Suprapubic skin (tissue), 4 donors: ENCODE data around the gene ARHGEF1. TPM values are rescaled to one million over a fixed set of nuclear protein-coding genes. Genes with fewer than 3 reads are reported as not detected.
A peak's percentile ranks its signal among the peaks of the same experiment; 100 is the strongest.

Experiments used
- DNase-seq, 2 donors: peaks; one replicate each; pipeline ENCODE4 v3.0.0-alpha.2; 2019; ENCODE audit warnings: low spot score in 2 of 2
- H3K27ac ChIP-seq: fragments of 200-600 bp; sonication (generic); one replicate; pipeline ENCODE4 v1.5.1; 2019
- H3K27me3 ChIP-seq: fragments of 200-600 bp; sonication (generic); one replicate; pipeline ENCODE4 v1.5.1; 2019
- H3K36me3 ChIP-seq: fragments of 200-600 bp; sonication (generic); one replicate; pipeline ENCODE4 v1.5.1; 2019
- H3K4me1 ChIP-seq: fragments of 200-600 bp; sonication (generic); one replicate; pipeline ENCODE4 v1.5.1; 2019
- H3K4me3 ChIP-seq: fragments of 200-600 bp; sonication (generic); one replicate; pipeline ENCODE4 v1.5.1; 2019; ENCODE audit warnings: mild to moderate bottlenecking
- H3K9me3 ChIP-seq: fragments of 200-600 bp; sonication (generic); one replicate; pipeline ENCODE4 v1.5.1; 2019
- EP300 ChIP-seq: sonication (generic); formaldehyde crosslinking; IDR thresholded peaks from one replicate; pipeline ENCODE4 v1.6.1; 2017; ENCODE audit warnings: antibody characterized with exemption
- POLR2A ChIP-seq, 2 donors: fragments of 450-650 bp; IDR thresholded peaks; one replicate each; pipeline ENCODE4 v1.6.1; 2017; ENCODE audit warnings: antibody characterized with exemption in 2 of 2, mild to moderate bottlenecking in 2 of 2, moderate library complexity in 2 of 2
- POLR2AphosphoS5 ChIP-seq, 3 donors: sonication (generic); formaldehyde crosslinking; IDR thresholded peaks; one replicate each; pipeline ENCODE4 v1.6.1; 2017; ENCODE audit warnings: antibody characterized with exemption in 3 of 3
- WGBS: methylation state at CpG from one replicate; pipeline ENCODE4 v1.1.5; 2018; 5-methylcytosine and 5-hydroxymethylcytosine counted together
- total RNA-seq, 4 donors: library from RNA; depleted of rRNA; stranded (reverse); fragments of >200 nt; gene quantifications; one replicate each; pipeline ENCODE4 v1.1.0, GENCODE V29; 2016
- TF ChIP-seq, protein P1 (sequence below), 2 donors: fragments of 200-600 bp in 1 of 2; fragments of 450-650 bp in 1 of 2; sonication (generic) in 1 of 2; IDR thresholded peaks; one replicate each; pipeline ENCODE4 v1.5.1; 2016 to 2019; ENCODE audit warnings: antibody characterized with exemption in 2 of 2, mild to moderate bottlenecking in 1 of 2, moderate library complexity in 1 of 2

The ARHGEF1 gene, protein sequence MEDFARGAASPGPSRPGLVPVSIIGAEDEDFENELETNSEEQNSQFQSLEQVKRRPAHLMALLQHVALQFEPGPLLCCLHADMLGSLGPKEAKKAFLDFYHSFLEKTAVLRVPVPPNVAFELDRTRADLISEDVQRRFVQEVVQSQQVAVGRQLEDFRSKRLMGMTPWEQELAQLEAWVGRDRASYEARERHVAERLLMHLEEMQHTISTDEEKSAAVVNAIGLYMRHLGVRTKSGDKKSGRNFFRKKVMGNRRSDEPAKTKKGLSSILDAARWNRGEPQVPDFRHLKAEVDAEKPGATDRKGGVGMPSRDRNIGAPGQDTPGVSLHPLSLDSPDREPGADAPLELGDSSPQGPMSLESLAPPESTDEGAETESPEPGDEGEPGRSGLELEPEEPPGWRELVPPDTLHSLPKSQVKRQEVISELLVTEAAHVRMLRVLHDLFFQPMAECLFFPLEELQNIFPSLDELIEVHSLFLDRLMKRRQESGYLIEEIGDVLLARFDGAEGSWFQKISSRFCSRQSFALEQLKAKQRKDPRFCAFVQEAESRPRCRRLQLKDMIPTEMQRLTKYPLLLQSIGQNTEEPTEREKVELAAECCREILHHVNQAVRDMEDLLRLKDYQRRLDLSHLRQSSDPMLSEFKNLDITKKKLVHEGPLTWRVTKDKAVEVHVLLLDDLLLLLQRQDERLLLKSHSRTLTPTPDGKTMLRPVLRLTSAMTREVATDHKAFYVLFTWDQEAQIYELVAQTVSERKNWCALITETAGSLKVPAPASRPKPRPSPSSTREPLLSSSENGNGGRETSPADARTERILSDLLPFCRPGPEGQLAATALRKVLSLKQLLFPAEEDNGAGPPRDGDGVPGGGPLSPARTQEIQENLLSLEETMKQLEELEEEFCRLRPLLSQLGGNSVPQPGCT
- total RNA-seq: 100 to 1,000 TPM in 1 of 4 donors, 10 to 100 TPM in 3; 61.0 to 173 (median 72.1) TPM

GRCh38 chr19:41882568-41883462, at the start of gene ARHGEF1:
Gene ARHGEF1 (plus strand): TSS chr19:41883184. CDS start chr19:41888083, 4,899 bp downstream.
- Histone ChIP-seq H3K36me3 (peaks cover 3% of the 10 kb centered on the region), H3K4me1 (peaks cover 43% of the 10 kb centered on the region), H3K9me3 (no peaks in the 10 kb centered on the region), H3K4me3 (peak within 1 kb of the TSS; percentile 84), H3K27ac (peak within 1 kb of the TSS; percentile 84), H3K27me3 (no peaks in the 10 kb centered on the region)
- whole genome bisulfite sequencing: 1% methylated on average over 63 of the region's 80 CpGs
- no peak for TF ChIP-seq EP300
- TF ChIP-seq POLR2A (IDR thresholded peaks at IDR 0.05): peak in 1 of 2 donors; percentile 26
- peak in 1 of 2 donors; percentile 77 for DNase-seq

- H3K27me3 ChIP-seq: peaks cover 58% of the 10 kb centered on the region
- TF ChIP-seq POLR2A (IDR thresholded peaks at IDR 0.05): no peak
- no peak overlapping the region for H3K4me3 ChIP-seq
- no peaks in the 10 kb centered on the region for H3K36me3 ChIP-seq
- no peaks in the 10 kb centered on the region for H3K4me1 ChIP-seq
- no peaks in the 10 kb centered on the region for H3K9me3 ChIP-seq
- WGBS: 58% methylated on average over 13 of the region's 13 CpGs
- no peak for DNase-seq
- H3K27ac ChIP-seq: no peak overlapping the region
These were observed 44.8 kb upstream of the ARHGEF1 start for GRCh38 chr19:41837981-41838708.

DNA sequence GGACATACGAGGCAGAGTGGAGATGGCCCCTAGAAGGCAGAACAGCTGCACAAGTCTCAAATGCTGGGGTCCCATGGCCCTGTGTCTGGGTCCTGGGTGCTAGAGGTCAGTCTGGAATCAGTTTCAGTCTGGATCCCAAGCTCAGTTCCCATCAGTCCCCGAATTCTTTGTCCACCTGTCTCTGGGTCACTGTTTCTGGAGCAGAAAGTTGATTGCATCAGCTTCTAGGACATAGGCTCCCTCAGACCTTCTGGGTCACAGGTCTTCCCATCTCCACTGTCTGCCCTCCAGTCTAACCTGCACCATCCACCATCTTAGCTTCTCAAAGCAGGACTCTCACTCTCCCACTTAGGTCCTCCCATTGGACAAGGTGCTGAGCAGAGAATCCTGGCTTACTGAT, 43.8 kb upstream of the ARHGEF1 start:
- TF ChIP-seq POLR2A (IDR thresholded peaks at IDR 0.05) (no peak), POLR2AphosphoS5 (IDR thresholded peaks at IDR 0.05) (no peak), EP300 (no peak)
- TF ChIP-seq, protein P1, sequence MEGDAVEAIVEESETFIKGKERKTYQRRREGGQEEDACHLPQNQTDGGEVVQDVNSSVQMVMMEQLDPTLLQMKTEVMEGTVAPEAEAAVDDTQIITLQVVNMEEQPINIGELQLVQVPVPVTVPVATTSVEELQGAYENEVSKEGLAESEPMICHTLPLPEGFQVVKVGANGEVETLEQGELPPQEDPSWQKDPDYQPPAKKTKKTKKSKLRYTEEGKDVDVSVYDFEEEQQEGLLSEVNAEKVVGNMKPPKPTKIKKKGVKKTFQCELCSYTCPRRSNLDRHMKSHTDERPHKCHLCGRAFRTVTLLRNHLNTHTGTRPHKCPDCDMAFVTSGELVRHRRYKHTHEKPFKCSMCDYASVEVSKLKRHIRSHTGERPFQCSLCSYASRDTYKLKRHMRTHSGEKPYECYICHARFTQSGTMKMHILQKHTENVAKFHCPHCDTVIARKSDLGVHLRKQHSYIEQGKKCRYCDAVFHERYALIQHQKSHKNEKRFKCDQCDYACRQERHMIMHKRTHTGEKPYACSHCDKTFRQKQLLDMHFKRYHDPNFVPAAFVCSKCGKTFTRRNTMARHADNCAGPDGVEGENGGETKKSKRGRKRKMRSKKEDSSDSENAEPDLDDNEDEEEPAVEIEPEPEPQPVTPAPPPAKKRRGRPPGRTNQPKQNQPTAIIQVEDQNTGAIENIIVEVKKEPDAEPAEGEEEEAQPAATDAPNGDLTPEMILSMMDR (IDR thresholded peaks at IDR 0.05): no peak
- no peaks in the 10 kb centered on the region for H3K36me3 ChIP-seq
- H3K27ac ChIP-seq: no peak overlapping the region
- no peak for DNase-seq
- no peak overlapping the region for H3K4me3 ChIP-seq
- no peaks in the 10 kb centered on the region for H3K4me1 ChIP-seq
- H3K9me3 ChIP-seq: no peaks in the 10 kb centered on the region
- 71% methylated on average over 2 of the region's 2 CpGs for WGBS
- H3K27me3 ChIP-seq: peaks cover 58% of the 10 kb centered on the region

GRCh38 chr19:41843371-41843770, 39.6 kb upstream of the ARHGEF1 start:
- Histone ChIP-seq H3K27me3 (peaks cover 35% of the 10 kb centered on the region), H3K4me1 (no peaks in the 10 kb centered on the region), H3K4me3 (no peak overlapping the region), H3K9me3 (no peaks in the 10 kb centered on the region), H3K27ac (no peak overlapping the region), H3K36me3 (no peaks in the 10 kb centered on the region)
- WGBS: 70% methylated on average over 7 of the region's 7 CpGs
- DNase-seq: no peak
- TF ChIP-seq POLR2A (IDR thresholded peaks at IDR 0.05): no peak
- no peak for TF ChIP-seq POLR2AphosphoS5 (IDR thresholded peaks at IDR 0.05)
- no peak for TF ChIP-seq EP300
- TF ChIP-seq, protein P1 (IDR thresholded peaks at IDR 0.05): no peak

DNA sequence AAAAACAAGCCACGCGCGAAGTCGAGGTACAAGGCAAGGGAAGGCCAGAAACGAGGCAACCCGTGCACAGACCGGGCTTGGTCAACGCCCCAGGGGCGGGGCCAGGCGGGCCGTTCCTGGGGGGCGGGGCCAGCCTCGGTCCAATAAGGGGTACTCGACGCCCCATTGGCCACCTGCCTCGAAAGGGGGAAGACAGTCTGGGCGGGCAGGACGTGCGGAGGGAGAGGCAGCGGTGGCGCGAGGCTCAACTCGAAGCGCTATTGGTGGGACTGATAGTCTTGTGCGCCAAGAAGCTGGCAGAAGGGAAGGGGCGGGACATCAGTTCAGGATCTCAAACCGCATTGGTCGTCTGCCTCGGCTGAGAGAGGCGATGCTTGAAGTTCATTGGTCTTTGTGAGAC, 38.4 kb upstream of the ARHGEF1 start, which contains the start of gene LYPD4:
Gene LYPD4, minus strand, starts transcription at position 83 of the 400 bp plus-strand sequence. CDS start 5,398 bp downstream, outside the sequence.
- TF ChIP-seq, protein P1 (IDR thresholded peaks at IDR 0.05): no peak
- TF ChIP-seq EP300 (no peak), POLR2A (IDR thresholded peaks at IDR 0.05) (no peak), POLR2AphosphoS5 (IDR thresholded peaks at IDR 0.05) (no peak)
- no peaks in the 10 kb centered on the region for H3K36me3 ChIP-seq
- peaks cover 28% of the 10 kb centered on the region for H3K27me3 ChIP-seq
- H3K27ac ChIP-seq: no peak within 1 kb of the TSS
- no peak for DNase-seq
- no peaks in the 10 kb centered on the region for H3K4me1 ChIP-seq
- no peak within 1 kb of the TSS for H3K4me3 ChIP-seq
- no peaks in the 10 kb centered on the region for H3K9me3 ChIP-seq
- 79% methylated on average over 30 of the region's 30 CpGs for WGBS
